GM19239 (cell line): ENCODE data around the gene STIP1.
"Not testable (repeated sequence)": the region's sequence is repeated elsewhere in the genome, so short reads cannot be mapped to it uniquely, and the experiment has no call there.

Experiments
- DNase-seq: peaks from one replicate; pipeline ENCODE4 v3.0.0; 2011; ENCODE audit warnings: low spot score; ENCODE audit not compliant: insufficient read length
- FAIRE-seq: peaks from 2 replicates; lab custom pipeline; 2011; peaks lifted over from hg19 to GRCh38; lab: Jason Lieb, UNC

The STIP1 gene

GRCh38 chr11:64157631-64158394 is 28.2 kb upstream of the STIP1 start:
- DNase-seq (no peak), FAIRE-seq (no peak)

GRCh38 chr11:64161037-64161436 is 24.9 kb upstream of the STIP1 start:
- DNase-seq = no peak
- FAIRE-seq = no peak

GRCh38 chr11:64162769-64163168 is 23.2 kb upstream of the STIP1 start:
- not testable (repeated sequence) for FAIRE-seq, DNase-seq

GRCh38 chr11:64163951-64164350 is 22.0 kb upstream of the STIP1 start:
- DNase-seq (no peak), FAIRE-seq (no peak)

- no peak for FAIRE-seq
- DNase-seq = no peak
These were observed 21.3 kb upstream of the STIP1 start for GRCh38 chr11:64164392-64165312.

- DNase-seq (no peak), FAIRE-seq (no peak)
These were observed 20.5 kb upstream of the STIP1 start for GRCh38 chr11:64165481-64165841.

GRCh38 chr11:64165842-64166635 is 19.9 kb upstream of the STIP1 start, which contains the start of gene MACROD1:
Gene MACROD1, minus strand, starts transcription at chr11:64166113. Its CDS starts 119 bp downstream, at chr11:64165994.
- FAIRE-seq (no peak), DNase-seq (peak; percentile 85)

GRCh38 chr11:64170419-64170818 is 15.6 kb upstream of the STIP1 start:
- no peak for FAIRE-seq
- DNase-seq = no peak

GRCh38 chr11:64173616-64174355 is 12.2 kb upstream of the STIP1 start:
- FAIRE-seq = no peak
- DNase-seq = no peak

- DNase-seq (no peak), FAIRE-seq (no peak)
These were observed 9.2 kb upstream of the STIP1 start for GRCh38 chr11:64176751-64177150.

- FAIRE-seq (no peak), DNase-seq (no peak)
These were observed 7.8 kb upstream of the STIP1 start for GRCh38 chr11:64178203-64178602.

GRCh38 chr11:64178951-64179639 is 6.9 kb upstream of the STIP1 start:
- no peak for DNase-seq
- FAIRE-seq = no peak

- FAIRE-seq = no peak
- no peak for DNase-seq
These were observed 5.1 kb upstream of the STIP1 start for GRCh38 chr11:64180891-64181290.

GRCh38 chr11:64181506-64182411 is 4.2 kb upstream of the STIP1 start:
- FAIRE-seq (peak; percentile 86), DNase-seq (peak; percentile 52)

- FAIRE-seq (no peak), DNase-seq (no peak)
These were observed 2.1 kb upstream of the STIP1 start for GRCh38 chr11:64183890-64184289.

- FAIRE-seq = peak; percentile 37
- DNase-seq = no peak
These were observed 737 bp upstream of the STIP1 start for GRCh38 chr11:64185175-64185692.

- DNase-seq (no peak), FAIRE-seq (no peak)
These were observed 658 bp downstream of the STIP1 start for GRCh38 chr11:64186492-64187165.
